Right hindlimb (tissue), 1 donor: ENCODE data around the gene COL4A2.

Experiments used
- DNase-seq: peaks from one replicate; pipeline ENCODE4 v3.0.0-alpha.2; 2018

Gene COL4A2

DNA sequence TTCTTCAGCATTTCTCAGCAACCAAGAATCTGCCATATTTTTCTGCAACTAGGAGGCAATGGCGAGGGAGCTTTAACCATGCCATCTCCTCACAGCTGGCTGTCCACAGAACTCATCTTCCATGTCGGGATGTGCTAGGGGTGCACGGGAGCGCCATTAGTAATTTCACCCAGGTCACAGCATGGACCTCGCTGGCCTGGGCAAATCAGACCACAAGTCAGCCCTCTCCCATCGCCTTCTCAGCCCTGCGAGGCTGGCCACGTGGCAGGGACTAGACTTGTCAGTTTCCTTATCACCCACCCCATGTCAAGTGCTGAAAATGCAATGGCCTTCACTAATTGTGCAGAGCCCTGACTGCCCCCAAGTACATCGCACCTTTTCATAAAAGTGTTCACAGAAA lies 15.8 kb upstream of the COL4A2 start:
- no peak for DNase-seq

DNA sequence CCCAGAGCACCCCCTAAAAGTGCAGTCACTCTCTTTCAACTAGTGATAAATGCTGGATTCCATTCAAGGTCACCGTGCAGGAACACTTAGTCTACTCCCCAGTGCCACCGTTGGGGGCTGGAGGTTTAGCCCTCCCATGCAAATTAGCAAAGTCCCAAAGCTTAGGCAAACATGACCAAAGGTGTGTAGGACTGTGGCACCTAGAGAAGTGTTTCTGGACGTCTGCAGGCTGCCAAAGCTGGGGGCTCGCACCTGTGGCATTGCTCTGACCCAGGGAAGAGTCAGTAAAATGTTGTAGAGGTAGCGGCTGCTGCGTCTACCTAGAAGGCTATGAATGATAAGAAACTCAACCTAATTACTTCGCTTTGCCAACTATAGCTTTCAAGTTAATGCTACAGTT lies 14.0 kb upstream of the COL4A2 start:
- no peak for DNase-seq

DNA sequence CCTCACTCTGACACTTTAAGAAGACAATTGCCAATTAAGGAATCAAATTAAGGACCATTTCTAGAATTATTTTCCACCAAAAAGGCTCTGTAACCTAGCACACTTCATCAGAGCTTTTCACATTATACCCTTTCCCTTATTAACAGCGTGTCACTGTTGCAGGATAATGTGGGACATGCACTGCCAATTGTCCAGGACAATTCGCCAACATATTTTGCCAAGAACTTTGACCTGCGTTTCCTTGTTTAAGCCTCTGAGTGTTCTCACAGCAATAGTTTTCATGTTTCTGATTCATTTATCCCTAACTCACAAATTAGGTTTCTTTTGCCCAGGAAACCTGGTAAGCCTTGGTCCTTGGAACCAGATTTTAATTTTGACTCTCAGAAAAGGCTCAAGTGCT lies 13.4 kb upstream of the COL4A2 start:
- no peak for DNase-seq

DNA sequence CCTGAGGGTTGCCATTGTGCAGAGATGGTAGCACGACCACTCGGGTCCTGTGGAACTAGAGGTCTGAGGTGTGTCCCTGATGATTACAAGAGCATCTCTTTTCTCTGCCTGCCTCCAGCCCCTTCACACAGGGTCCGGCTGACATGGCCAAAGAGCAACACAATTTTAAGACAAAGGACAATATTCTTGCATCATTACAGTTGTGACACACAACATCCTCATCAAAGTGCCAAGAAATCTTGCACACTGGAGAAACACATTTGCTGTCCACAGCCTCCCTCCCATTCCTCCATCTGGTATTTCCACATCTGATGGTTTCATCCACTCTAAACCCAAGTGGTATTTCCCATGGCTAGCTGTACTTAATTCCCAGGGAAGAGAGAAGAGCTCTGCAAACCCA lies 12.9 kb upstream of the COL4A2 start:
- DNase-seq, result no peak

DNA sequence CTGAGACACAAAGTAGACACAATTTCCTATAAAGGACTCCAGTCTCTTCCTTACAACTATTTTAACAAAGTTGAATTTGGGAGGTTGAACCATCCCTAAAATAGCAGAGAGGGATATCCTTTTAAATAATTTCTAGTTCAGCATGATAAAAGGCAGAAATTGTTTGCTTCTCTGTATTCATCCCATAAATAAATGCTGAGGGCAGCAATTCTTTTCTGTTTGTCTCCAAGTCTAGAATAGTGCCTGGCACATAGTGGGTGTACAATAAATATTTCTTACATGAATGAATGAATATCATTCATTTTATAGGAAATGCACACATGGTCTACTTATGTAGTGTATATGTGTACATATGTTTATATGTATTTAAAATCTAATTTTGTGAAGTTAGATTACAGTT lies 12.5 kb upstream of the COL4A2 start:
- no peak for DNase-seq

DNA sequence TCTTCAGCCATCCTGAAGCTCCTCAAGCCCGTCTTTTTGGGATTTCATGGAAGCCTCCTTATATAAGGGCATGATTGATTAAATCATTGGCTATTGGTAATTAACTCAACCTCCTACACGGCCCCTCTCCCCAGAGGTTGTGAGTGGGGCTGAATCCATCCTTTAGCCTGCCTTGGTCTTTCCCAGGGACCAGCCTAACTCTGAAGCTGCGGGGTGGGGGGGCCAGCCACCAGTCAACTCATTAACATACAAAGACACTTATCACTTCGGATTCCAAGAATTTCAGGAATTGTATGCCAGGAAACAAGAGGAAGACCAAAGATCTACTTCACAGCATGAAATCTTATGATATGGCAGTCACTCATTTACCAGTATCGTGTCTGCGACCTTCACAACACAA lies 10.1 kb upstream of the COL4A2 start:
- DNase-seq, result no peak

DNA sequence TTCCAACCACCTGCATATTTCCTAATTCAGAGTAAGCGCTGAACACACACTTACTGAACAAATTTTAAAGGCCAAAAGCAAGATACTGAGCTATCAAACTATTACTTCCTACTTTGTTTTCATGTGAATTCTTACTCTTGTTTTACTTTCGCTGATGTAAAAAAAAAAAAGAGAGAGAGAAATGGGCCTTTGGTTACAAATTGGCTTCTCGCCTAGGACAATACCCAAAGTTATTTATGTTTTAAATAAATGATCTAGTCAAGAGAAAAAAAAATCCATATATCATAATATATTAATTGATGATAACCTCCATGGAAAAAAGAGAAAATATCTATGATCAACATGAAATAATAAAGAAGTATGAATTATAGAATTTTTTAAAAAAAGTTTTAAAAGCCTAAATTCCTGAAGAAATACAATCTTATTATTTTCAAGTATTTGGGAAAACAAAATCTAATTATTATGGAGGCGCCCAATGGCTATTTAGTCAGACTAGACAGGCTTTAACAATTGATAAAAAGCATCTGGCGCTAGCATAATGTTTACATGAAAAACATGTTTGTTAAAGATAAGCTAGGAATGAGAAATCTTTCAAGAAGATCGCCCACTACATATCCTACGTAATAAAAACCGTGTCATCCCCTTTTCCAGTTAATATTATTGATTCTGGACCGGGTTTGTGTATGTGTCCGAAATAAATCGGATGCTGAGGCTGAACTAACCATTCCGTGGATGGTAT lies 9.1 kb upstream of the COL4A2 start:
- DNase-seq, result no peak

DNA sequence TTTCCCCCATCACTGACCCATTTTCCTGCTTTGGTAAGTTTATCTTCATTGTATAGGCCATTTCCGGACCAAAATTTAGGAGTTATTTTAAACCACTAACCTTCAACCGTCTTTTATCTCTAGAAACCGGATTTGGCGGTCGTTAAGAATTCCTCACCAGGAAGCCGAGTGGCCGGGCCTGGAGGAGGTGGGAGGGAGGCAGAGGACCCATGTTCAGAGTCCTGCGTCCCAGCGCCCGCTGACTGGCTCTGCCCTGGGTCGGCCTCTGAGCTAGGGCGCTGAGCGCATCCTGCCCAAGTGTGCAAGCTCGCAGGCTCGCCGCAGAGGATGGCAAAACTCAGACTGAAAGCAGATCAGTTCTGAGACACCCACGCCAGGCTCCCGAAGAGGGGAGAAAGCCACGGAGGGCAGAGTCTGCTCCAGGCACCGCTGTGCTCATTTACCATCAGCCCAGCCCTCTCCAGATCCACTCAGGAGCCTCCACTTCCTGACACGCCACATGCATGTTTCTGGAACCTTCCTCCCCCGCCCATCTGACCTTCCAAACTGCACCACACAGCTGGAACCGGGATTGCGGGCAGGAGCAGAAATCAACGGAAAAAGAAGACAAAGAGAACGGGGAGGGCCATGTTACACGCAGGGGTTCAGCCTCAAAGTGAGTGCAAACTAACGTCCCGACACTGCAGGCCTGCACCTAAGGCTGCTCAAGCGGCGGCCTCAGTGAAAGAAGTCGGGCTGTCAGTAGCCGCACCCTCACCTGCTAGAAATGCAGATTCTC lies 8.4 kb upstream of the COL4A2 start:
- DNase-seq, result peak; percentile 38

DNA sequence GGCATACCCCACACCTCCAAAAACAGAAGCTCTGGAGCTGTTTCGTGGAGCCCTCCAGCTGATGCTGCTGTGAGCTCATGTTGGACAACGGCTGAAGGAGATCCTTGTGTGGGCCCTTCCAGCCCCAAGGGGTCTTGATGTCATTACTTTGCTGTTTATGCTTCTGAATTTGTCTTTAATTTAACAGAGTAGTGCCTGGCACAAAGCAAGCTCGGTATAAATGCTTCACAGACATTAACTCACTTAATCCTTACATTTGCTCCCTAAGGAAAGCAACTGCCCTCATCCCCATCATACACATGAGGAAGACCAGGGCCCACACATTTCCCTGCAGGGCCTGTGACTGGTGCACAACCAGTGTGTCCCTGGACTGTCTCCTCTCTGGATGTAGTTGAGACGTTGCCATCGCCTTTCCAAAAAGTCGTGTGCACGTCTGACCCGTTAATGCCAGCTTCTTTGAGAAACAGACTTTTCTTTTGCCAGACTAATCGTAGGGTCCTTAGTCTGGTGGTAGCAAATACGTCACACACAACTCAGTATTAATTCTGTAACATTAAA lies 7.7 kb upstream of the COL4A2 start:
- DNase-seq, result no peak

DNA sequence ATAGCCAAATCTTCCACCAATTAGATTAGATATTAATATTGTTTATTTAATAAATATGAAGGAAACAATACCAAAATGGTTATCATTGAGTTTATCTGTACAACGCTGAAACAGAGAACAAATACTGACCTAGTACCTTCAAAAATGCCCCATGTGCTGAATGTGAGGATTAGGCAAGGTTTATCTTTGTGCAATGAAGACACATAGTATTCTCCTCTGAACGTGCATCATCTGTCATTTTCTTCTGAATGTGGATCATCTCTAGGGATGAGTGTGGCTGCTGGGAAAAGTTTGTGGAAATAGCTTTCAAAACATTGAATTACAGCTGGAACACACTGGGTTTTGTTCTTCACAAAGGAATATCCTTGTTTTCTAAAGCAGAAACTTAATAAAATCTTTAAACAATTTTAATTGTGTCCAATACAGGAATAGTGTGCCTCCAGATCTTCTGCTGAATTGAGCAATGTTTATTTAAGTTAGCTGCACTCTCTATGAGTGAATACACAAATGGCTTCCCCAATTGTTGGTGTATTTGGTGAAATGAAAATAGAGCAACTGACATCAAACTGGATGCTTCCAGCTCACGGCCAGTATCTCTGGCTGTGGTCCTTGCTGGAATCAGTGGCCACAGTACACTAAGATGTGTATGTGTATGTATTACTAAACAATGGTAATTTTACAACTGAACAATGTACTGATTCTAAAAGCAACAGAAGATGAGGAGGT lies 6.8 kb upstream of the COL4A2 start:
- no peak for DNase-seq

DNA sequence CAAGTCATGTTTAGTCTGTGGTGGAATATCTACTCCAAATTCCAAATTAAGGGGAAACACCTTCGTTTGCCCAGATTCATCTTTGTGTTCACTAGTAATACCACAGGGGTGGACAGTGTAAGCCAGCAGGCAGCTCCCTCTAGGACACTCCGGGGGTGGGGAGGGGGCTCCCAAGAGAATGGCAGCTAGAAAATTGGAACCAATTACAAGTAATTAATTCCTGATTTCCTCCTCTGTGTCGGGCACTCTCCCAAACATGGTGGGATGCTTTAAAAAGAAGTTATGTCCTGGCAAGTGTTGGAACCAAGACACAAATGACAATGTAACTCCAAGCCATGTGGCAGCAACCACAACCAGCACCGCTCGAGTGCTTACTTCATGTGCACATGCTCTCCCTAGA lies 6.0 kb upstream of the COL4A2 start:
- DNase-seq, result no peak

DNA sequence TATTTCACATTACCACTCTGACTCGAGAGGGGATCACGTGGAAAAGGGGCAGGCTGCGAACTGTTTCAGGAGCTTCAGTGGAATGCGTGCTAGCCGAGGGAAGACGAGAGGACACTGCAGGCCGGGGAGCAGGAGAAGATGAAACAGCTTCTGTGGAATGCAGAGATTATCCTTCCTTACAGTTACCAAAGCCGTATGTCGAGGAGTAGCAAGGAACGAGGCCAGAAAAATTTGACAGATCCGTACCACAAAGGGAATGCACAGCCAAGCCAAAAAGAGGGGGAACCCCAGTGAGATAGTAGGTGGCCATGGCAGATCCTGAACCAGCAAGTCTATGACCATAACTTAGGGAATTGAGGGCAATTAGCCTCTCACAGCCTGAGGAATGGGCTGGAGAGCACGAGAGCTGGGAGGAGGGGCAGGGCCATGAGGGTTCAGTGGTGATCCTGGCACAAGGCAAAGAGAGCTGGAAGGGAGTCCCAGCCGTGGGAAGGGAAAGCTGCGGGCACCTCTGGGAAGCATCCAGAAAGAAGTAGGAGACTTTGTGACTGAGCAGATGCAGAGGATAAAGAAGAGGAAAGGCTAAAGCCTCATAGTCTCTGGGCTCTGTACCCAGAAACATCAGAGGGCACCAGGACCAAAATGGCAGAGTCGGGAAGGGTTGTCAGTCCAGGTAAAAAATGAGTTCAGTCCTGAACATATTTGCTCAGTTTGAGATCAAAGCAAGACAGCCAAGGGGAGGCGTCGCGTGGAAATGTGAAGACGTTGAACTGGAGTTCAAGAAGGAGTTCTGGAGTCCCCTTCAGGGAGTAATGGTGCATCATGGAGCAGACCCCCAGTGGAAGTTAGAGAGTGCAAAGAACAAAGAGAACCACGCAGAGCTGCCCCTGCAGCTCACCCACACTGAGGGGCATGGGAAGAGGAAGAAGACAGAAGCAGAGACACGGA lies 5.2 kb upstream of the COL4A2 start:
- no peak for DNase-seq

DNA sequence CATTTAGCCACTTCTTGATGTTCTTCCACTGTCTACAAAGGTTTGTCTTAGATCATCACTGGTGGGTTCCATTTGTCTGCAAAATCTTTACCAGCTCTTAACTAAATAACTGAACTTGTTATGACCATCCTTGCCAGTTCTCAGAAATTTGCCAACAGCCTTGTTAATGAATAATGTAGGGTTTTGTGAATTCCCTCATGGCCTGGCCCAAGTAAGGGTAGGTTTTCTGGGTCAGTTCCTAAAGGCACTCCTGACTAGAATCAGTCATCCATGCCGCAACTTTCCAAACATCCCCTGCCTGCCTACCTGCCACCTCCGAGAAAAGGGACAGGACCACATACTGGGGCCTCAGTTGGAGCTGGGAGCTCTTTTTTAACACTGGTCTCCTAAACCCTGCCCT lies 4.1 kb upstream of the COL4A2 start:
- no peak for DNase-seq

DNA sequence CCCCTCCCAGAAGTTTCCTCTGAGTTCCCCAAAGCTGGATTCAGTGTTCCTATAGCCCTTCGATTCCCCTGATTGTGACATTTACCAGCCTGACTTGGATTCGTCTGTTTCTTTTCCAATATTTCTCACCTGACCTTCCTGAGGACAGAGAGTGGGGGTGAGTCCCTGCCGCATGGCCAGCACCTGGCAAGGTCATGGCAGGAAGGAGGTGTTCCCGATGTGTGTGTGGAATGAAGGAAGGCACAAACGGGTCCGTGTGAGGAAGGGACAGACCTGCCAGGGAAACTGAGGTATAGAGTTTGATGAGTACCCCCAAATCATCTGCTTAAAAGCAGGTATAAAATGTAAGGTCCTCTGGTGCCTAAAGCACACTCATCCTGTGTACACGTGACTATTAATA lies 3.4 kb upstream of the COL4A2 start:
- no peak for DNase-seq

DNA sequence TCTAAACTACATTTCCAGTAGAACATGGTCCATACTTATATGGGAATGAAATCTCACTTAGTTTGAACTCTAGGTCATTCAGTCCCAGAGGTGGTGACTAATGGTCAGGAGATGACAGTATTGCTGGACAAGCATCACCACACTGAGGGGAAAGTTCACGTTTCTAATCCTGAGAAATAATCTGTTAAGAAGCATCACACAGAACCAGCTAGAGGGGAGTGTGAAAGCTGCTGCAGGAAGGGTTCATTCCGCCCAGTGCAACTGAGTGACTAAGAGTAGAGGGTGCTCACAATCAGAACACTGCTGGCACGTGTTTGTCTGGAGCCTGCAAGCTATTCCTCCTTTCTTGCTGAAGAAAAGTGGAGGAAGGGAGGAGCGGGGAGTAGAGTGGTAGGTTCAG lies 2.8 kb upstream of the COL4A2 start:
- DNase-seq, result no peak

DNA sequence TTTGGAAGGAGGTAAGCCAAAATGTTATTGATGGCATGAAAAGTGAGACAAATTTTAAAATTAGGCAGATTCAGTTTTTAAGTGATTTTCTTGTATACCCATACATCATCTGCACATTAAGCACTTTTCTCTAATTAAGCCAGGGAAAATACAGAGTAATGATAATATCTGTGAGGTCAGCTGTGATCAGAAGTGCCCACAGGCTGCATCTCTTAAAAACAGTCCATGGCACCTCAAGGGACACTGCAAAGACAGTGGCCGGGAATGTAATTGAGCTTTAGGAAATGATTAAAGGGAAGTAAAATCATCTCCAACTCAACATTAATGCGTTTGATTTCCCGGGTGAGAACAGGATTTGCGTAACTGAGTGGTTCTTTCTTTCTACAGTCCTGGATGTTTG lies 2.1 kb upstream of the COL4A2 start:
- DNase-seq, result no peak

DNA sequence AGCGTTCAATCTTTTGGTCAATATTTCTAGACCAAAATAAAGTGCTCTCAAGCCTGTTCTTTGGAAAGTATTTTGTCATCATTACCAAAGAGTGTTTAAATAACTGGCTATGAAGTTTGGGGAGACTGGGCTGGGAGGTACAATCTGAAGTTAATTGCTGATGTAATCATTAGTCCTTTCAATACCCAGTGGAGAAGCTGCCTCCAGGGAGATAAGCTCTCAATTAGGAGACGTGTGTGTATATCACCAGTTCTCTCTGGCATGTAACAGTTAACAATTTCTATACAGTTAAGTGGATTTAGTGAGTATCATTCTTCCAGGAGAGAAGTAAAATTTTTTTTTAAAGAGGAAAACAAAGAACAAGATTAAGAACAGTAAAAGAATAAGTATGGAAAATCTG lies 1.5 kb upstream of the COL4A2 start:
- no peak for DNase-seq

DNA sequence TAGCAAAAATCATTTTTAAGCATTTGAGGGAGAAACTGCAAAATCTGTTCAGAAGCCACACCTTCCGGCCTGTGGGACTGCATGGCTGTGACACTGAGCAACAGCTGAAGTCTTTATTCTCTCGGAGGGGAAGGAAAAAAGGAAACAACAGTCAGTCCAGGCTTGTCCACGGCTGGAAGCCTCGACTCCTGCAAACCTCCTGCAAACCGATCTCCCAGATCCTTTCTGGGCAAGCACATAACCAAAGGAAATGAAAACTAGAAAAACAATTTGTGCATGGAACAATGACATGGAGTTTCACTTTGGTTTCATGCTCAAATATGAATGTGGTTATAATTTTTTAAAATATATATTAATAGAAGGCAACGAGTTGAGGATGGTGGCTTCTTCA lies 1.1 kb upstream of the COL4A2 start:
- DNase-seq, result peak; percentile 54

DNA sequence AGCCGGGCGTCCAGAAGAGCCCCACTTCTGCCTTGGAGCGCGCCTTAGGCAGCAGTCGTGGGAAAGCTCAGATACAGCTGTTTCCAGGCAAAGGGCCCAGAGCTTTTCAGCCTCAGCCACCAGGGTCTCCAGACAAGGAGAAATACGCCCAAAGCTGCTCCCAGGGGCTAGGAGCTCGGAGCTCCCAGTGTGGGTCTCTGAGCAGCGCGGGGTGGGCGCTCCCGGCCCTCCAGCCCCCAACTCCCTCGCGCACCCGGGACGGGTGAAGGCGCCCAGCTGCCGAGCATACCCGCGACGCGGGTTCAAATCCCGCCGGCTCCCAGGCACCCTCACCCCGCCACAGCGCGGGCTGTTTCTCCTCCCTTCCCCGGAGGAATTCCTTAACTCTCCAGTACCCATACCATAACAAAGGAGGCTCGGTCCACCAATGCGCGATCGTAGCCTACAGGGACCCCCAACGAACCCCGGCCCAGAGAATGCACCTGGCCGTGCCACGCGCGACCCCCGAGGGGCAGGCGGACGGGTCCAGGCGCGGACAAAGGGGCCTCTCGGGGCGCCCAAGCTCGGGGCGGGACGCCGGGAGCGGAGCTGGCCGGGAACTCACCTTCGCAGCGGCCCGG lies 634 bp upstream of the COL4A2 start:
- DNase-seq, result peak; percentile 71

DNA sequence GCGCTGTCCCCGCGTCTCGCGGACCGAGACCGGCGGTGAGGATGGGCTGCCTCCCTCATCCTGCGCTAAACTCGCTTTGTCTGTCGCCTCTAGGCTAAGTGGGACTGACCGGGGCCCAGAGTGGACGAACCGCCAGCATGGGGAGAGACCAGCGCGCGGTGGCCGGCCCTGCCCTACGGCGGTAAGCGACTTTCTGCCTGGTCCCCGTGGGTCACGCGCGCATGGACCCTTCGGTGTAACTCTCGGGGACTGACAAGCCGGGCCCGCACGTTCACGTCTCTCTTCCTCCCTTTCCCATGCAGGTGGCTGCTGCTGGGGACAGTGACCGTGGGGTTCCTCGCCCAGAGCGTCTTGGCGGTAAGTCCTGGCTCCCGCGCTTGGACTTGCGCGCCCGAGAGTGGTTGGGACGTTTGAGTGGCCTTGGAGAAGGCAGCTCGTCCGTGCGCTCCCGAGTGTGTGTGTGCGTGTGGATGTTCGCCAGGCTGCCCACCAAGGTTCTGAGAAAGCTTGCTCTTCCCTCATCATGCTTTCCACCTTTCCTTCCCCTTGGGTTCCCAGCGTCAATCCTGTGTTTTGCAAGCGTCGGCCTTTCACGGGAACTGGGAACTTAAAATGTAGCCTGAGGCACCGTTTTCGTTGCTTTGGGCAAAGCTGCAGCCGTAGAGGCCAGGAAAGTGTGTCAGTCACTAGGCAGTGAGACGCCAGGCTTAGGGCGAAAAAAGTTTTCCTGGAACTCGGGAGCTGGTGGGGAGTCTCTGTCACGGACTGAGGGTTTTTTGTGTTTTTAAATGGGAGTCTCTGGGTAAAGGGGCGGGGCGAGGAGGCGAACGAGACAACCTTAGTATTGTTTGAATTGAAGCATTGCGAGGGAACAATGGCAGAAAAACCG lies 927 bp downstream of the COL4A2 start:
- peak; percentile 81 for DNase-seq
